ENCODE results near the gene ASAP2.

DNA sequence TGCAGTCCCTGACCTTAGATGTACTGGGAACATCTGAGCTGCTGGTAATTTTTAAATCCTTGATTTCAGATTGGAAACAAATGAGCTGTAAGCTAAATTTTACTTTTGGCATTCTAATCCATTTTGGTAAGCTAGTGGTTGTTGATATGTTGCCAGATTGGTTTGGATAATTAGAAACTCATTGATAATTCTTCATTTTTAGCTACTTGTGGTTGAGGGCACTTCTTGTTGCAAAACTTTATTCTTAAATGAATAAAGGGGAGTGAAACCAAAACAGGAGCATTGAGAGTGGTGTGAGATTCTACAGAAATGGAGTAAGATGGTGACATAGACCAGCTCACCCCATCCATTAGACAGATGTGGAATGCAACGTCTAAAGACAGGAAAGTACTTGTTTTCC is 152.2 kb downstream of the ASAP2 start:
- TF ChIP-seq, protein P1, sequence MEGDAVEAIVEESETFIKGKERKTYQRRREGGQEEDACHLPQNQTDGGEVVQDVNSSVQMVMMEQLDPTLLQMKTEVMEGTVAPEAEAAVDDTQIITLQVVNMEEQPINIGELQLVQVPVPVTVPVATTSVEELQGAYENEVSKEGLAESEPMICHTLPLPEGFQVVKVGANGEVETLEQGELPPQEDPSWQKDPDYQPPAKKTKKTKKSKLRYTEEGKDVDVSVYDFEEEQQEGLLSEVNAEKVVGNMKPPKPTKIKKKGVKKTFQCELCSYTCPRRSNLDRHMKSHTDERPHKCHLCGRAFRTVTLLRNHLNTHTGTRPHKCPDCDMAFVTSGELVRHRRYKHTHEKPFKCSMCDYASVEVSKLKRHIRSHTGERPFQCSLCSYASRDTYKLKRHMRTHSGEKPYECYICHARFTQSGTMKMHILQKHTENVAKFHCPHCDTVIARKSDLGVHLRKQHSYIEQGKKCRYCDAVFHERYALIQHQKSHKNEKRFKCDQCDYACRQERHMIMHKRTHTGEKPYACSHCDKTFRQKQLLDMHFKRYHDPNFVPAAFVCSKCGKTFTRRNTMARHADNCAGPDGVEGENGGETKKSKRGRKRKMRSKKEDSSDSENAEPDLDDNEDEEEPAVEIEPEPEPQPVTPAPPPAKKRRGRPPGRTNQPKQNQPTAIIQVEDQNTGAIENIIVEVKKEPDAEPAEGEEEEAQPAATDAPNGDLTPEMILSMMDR (conservative IDR thresholded peaks at IDR 0.05 in 1 of 2, IDR thresholded peaks at IDR 0.05 in 1 of 2; ENCODE audit: extremely low read depth in 1 of 2, insufficient read depth in 1 of 2, low read depth in 1 of 2, low read length in 2 of 2): no peak
- TF ChIP-seq EZH2 (IDR thresholded peaks at IDR 0.05; ENCODE audit: borderline replicate concordance, low read length): no peak
